A549 (cell line): Measurements from ENCODE around the gene FIBCD1. TPM values are rescaled to one million over a fixed set of nuclear protein-coding genes. Genes with fewer than 3 reads are reported as not detected.
A peak's percentile ranks its signal among the peaks of the same experiment; 100 is the strongest.

ENCODE experiments used
- ATAC-seq, 2 experiments: fragments of 200-7000 bp in 1 of 2; fragments of >200 bp in 1 of 2; cut with Nextera tagmentation in 1 of 2; cut with Tn5 transposase in 1 of 2; 3 replicates each; pipeline versions ENCODE4 v1.8.0 to v1.9.1; 2018 to 2020; ENCODE audit warnings: mild to moderate bottlenecking in 1 of 2, moderate library complexity in 1 of 2
- CTCF ChIA-PET: fragments of 300-600 bp; sonication (Branson Sonifier 250); formaldehyde crosslinking; extraction: SDS; loops from one replicate; lab custom pipeline; 2021; ENCODE audit warnings: antibody characterized with exemption, inconsistent platforms; lab: Yijun Ruan, JAX
- POLR2A ChIA-PET: fragments of 350-600 bp; formaldehyde crosslinking; extraction: SDS; loops from one replicate; lab custom pipeline; 2021; ENCODE audit warnings: antibody characterized with exemption, inconsistent platforms; lab: Yijun Ruan, JAX
- DNase-seq, 2 experiments: peaks; one replicate each; pipeline versions ENCODE4 v3.0.0 to v3.0.0-alpha.2; 2011 to 2016; ENCODE audit warnings: low read depth in 1 of 2, low spot score in 1 of 2
- FAIRE-seq: peaks from 2 replicates; lab custom pipeline; 2011; peaks lifted over from hg19 to GRCh38; lab: Jason Lieb, UNC
- H3K27ac ChIP-seq, 2 experiments: fragments of >200 bp; sonication (Bioruptor Twin); formaldehyde crosslinking; 3 replicates each; pipeline ENCODE4 v1.5.1; 2016 to 2017
- H3K4me1 ChIP-seq: fragments of >200 bp; sonication (Bioruptor Twin); formaldehyde crosslinking; 3 replicates; pipeline ENCODE4 v1.6.1; 2016
- H3K4me2 ChIP-seq: fragments of >200 bp; sonication (Bioruptor Twin); formaldehyde crosslinking; 3 replicates; pipeline ENCODE4 v1.6.1; 2016
- H3K4me3 ChIP-seq: fragments of >200 bp; sonication (Bioruptor Twin); formaldehyde crosslinking; 3 replicates; pipeline ENCODE4 v1.5.1; 2016
- H3K9me3 ChIP-seq: fragments of >200 bp; sonication (Bioruptor Twin); formaldehyde crosslinking; 3 replicates; pipeline ENCODE4 v1.6.1; 2016
- CBX2 ChIP-seq: fragments of 200-600 bp; sonication (generic); IDR thresholded peaks from 2 replicates; pipeline ENCODE4 v1.6.1; 2016; ENCODE audit warnings: low read depth, mild to moderate bottlenecking, borderline replicate concordance
- CEBPB ChIP-seq, 2 experiments: fragments of >200 bp in 1 of 2; sonication (Bioruptor Twin) in 1 of 2; formaldehyde crosslinking in 1 of 2; IDR thresholded peaks; 2 replicates each; pipeline ENCODE4 v1.6.1; 2012 to 2016
- EP300 ChIP-seq, 2 experiments: fragments of >200 bp; sonication (Bioruptor Twin); formaldehyde crosslinking; IDR thresholded peaks; 2 replicates in 1 of 2; 3 replicates in 1 of 2; pipeline ENCODE4 v1.6.1; 2016 to 2017
- ESRRA ChIP-seq: fragments of 150-350 bp; IDR thresholded peaks from 2 replicates; pipeline ENCODE4 v1.6.1; 2014; ENCODE audit warnings: mild to moderate bottlenecking, low read length, borderline replicate concordance
- FOSL2 ChIP-seq, 2 experiments: fragments of 450-650 bp in 1 of 2; fragments of >200 bp in 1 of 2; sonication (Bioruptor Twin) in 1 of 2; formaldehyde crosslinking; IDR thresholded peaks; 2 replicates each; pipeline versions ENCODE4 v1.5.0 to v1.6.1; 2016 to 2020; ENCODE audit warnings: mild to moderate bottlenecking in 1 of 2, moderate library complexity in 1 of 2
- GATA3 ChIP-seq: IDR thresholded peaks from 2 replicates; pipeline ENCODE4 v1.6.1; 2012; ENCODE audit warnings: borderline replicate concordance
- HOXB13 ChIP-seq: fragments of 250-450 bp; sonication (Bioruptor Pico); IDR thresholded peaks from 2 replicates; pipeline ENCODE4 v1.5.0; 2020; ENCODE audit warnings: low read depth, mild to moderate bottlenecking, moderate library complexity
- KDM5A ChIP-seq: fragments of 200-600 bp; sonication (generic); IDR thresholded peaks from 2 replicates; pipeline ENCODE4 v1.6.1; 2016; ENCODE audit warnings: antibody characterized with exemption, mild to moderate bottlenecking
- MAZ ChIP-seq: fragments of 150-350 bp; IDR thresholded peaks from 2 replicates; pipeline ENCODE4 v1.6.1; 2014; ENCODE audit warnings: antibody characterized with exemption, low read depth, low read length, borderline replicate concordance
- NPAS2 ChIP-seq: fragments of 250-450 bp; sonication (Bioruptor Pico); IDR thresholded peaks from 2 replicates; pipeline ENCODE4 v1.8.0; 2022; ENCODE audit warnings: mild to moderate bottlenecking, moderate library complexity, borderline replicate concordance
- POLR2A ChIP-seq: IDR thresholded peaks from 2 replicates; pipeline ENCODE4 v1.6.1; 2012; ENCODE audit warnings: mild to moderate bottlenecking, low read length
- RARB ChIP-seq: fragments of 250-450 bp; sonication (Bioruptor Pico); IDR thresholded peaks from 2 replicates; pipeline ENCODE4 v1.8.0; 2021; ENCODE audit warnings: mild to moderate bottlenecking, moderate library complexity
- RFX5 ChIP-seq: fragments of 450-650 bp; IDR thresholded peaks from 2 replicates; pipeline ENCODE4 v1.7.1; 2014; ENCODE audit warnings: antibody characterized with exemption, mild to moderate bottlenecking, moderate library complexity
- SMC3 ChIP-seq: fragments of >200 bp; sonication (Bioruptor Twin); formaldehyde crosslinking; IDR thresholded peaks from 3 replicates; pipeline ENCODE4 v1.6.1; 2018; ENCODE audit warnings: inconsistent platforms
- ZC3H11A ChIP-seq: fragments of 450-650 bp; IDR thresholded peaks from 2 replicates; pipeline ENCODE4 v1.6.1; 2014; ENCODE audit warnings: antibody characterized with exemption, mild to moderate bottlenecking
- ZFP36 ChIP-seq: fragments of 450-650 bp; IDR thresholded peaks from 2 replicates; pipeline ENCODE4 v1.6.1; 2014; ENCODE audit warnings: borderline replicate concordance; ENCODE audit not compliant: partially characterized antibody
- WGBS: methylation state at CpG from one replicate; pipeline ENCODE4 v1.1.6; 2017; ENCODE audit errors: missing lambda C conversion rate; 5-methylcytosine and 5-hydroxymethylcytosine counted together
- polyA plus RNA-seq, 4 experiments: library from polyadenylated mRNA; depleted of rRNA in 3 of 4; stranded (reverse); fragments of >200 nt; fragmentation: RNase III in 1 of 4; extraction: RNeasy Plus Mini Kit Qiagen cat#74134 plus additional on column Dnase treatment in 1 of 4; gene quantifications; 2 replicates in 3 of 4; 3 replicates in 1 of 4; pipeline ENCODE4 v1.2.3, GENCODE V29; 2011 to 2017
- TF ChIP-seq, protein P1 (sequence below): IDR thresholded peaks from 2 replicates; pipeline ENCODE4 v1.6.1; 2012
- TF ChIP-seq, protein P2 (sequence below): IDR thresholded peaks from 2 replicates; pipeline ENCODE4 v1.6.1; 2012; ENCODE audit warnings: low read depth, borderline replicate concordance
- TF ChIP-seq, protein P3 (sequence below): fragments of >200 bp; sonication (Bioruptor Twin); formaldehyde crosslinking; IDR thresholded peaks from 3 replicates; pipeline ENCODE4 v1.6.1; 2016
- TF ChIP-seq, protein P4 (sequence below): fragments of >200 bp; sonication (Bioruptor Twin); formaldehyde crosslinking; IDR thresholded peaks from 3 replicates; pipeline ENCODE4 v1.5.1; 2016

Gene FIBCD1
- polyA plus RNA-seq, 2 of the 4 experiments (the other 2 are of a cell fraction): 4.8 to 4.9 TPM

DNA sequence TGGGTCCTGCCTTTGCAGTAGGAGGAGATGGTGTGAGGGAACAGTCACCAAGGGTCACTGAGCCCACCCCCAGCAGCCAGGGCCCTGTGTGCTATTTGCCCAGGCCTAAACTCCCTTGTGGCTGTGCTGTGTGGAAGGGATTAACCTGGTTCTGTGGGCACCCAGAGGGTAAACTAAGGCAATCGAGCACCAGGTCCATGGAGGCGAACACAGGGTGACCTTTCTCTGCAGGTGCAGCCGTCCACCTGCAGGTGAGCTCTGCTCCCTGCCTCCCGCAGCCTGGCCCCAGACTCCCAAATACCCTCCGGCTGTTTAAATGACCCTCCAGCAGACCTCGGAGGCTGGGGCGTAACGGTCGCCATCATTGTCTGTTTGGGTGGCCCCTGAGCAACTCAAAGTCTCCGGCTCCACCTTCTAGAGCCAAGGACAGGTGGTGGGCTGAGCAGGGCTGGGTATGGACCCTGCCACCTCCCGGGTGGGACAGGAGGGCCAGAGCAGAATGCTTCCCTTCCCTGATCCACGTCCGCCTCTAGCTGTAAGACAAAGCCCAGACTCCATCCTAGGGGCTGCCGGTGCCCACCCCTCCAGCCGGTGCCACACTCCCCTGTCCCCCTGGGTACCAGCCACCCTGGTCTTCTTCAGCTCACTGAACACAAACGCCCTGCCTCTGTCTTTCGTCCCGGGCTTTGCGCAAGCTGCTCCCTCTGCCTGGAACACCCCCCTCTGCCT, 34.1 kb upstream of the FIBCD1 start (continued):
- TF ChIP-seq HOXB13 (CRISPR knock-in tag) (no peak), KDM5A (no peak), CBX2 (no peak), POLR2A (no peak), ZC3H11A (no peak), MAZ (no peak), EP300 (IDR thresholded peaks at IDR 0.05) (no peak)
- TF ChIP-seq, protein P1, sequence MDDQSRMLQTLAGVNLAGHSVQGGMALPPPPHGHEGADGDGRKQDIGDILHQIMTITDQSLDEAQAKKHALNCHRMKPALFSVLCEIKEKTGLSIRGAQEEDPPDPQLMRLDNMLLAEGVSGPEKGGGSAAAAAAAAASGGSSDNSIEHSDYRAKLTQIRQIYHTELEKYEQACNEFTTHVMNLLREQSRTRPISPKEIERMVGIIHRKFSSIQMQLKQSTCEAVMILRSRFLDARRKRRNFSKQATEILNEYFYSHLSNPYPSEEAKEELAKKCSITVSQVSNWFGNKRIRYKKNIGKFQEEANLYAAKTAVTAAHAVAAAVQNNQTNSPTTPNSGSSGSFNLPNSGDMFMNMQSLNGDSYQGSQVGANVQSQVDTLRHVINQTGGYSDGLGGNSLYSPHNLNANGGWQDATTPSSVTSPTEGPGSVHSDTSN: no peak
- TF ChIP-seq, protein P2, sequence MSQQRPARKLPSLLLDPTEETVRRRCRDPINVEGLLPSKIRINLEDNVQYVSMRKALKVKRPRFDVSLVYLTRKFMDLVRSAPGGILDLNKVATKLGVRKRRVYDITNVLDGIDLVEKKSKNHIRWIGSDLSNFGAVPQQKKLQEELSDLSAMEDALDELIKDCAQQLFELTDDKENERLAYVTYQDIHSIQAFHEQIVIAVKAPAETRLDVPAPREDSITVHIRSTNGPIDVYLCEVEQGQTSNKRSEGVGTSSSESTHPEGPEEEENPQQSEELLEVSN: no peak
- TF ChIP-seq, protein P3, sequence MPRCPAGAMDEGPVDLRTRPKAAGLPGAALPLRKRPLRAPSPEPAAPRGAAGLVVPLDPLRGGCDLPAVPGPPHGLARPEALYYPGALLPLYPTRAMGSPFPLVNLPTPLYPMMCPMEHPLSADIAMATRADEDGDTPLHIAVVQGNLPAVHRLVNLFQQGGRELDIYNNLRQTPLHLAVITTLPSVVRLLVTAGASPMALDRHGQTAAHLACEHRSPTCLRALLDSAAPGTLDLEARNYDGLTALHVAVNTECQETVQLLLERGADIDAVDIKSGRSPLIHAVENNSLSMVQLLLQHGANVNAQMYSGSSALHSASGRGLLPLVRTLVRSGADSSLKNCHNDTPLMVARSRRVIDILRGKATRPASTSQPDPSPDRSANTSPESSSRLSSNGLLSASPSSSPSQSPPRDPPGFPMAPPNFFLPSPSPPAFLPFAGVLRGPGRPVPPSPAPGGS: no peak

DNA sequence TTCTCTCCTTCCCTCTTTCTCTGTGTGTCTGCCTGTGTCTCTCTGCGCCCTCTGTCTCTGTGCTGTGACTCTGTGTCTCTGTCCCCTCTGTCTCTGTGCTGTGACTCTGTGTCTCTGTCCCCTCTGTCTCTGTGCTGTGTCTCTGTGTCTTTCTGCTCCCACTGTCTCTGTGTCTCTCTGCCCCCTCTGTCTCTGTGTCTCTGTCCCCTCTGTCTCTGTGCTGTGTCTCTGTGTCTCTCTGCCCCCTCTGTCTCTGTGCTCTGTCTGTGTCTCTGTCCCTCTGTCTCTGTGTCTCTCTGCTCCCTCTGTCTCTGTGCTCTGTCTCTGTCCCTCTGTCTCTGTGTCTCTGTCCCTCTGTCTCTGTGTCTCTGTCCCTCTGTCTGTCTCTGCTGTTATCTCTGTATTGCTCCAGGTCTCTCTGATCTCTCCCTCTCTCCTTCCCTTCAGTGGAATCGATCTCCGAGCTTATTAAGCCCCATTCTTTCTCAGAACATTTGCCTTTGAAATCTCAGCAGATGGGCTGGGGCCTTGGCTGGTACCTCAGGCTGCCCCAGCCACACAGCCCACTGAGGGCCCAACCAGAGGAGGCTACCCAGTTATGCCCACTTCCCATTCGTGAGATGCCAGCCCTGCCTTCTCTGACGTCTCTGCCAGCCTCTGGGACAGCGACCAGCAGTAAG, 33.4 kb upstream of the FIBCD1 start:
- Histone ChIP-seq H3K4me2 (no peak overlapping the region), H3K4me1 (no peaks in the 10 kb centered on the region), H3K27ac (no peak overlapping the region), H3K4me3 (no peak overlapping the region), H3K9me3 (no peaks in the 10 kb centered on the region)
- CTCF ChIA-PET: interaction anchor here (1.0 to 2.1 kb wide), 4 partner anchors 17 to 38 kb away, joined by 3 to 13 read pairs (median 4); no protein-coding TSS in a partner anchor
- ATAC-seq (peak; percentile 39 to 54; a peak in 5 of 6 replicates), FAIRE-seq (no peak), DNase-seq (no peak)
- POLR2A ChIA-PET: no interaction called here
- no peak for TF ChIP-seq CEBPB (IDR thresholded peaks at IDR 0.05)
- TF ChIP-seq SMC3: no peak
- 84% methylated on average over 3 of the region's 6 CpGs for WGBS

DNA sequence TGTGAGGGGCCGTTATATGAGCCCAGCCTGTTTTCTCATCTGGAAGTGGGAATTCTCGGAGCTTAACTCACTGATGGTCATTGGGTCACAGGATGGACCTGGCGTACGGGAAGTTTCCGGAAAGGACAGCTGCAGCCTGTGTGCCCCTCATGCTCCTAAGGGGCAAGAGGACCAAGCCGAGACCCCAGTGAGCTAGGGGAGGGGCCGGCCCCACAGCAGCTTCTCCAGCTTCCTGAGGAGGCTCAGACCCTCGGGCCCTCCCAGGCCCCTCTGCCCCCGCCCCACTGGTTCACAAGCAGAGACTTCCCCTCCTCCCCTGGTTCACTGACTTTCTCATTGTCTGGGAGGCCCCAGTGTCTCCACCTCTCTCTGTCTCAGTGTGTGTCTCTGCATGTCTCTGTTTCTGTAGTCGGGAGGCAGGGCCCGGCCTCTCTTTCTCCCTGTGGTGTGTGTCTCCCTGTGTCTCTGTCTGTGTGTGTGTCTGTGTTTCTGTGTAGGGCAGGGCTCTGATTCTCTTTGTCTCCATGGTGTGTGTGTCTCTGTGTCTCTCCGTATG, 32.3 kb upstream of the FIBCD1 start:
- 86% methylated on average over 12 of the region's 12 CpGs for WGBS

More for the DNA sequence above, 32.3 kb upstream of the FIBCD1 start:
- ChIA-PET CTCF (interaction anchor here (0.9 kb wide), 1 partner anchor 13 kb away, joined by 3 read pairs; no protein-coding TSS in a partner anchor), POLR2A (no interaction called here)
- DNase-seq (no peak), ATAC-seq (no peak), FAIRE-seq (no peak)
- no peaks in the 10 kb centered on the region for H3K4me1 ChIP-seq
- H3K4me2 ChIP-seq: no peak overlapping the region
- H3K4me3 ChIP-seq: no peak overlapping the region
- H3K27ac ChIP-seq: no peak overlapping the region
- no peaks in the 10 kb centered on the region for H3K9me3 ChIP-seq
- no peak for TF ChIP-seq RARB (CRISPR knock-in tag)
- no peak for TF ChIP-seq ZC3H11A
- no peak for TF ChIP-seq ZFP36
- TF ChIP-seq RFX5: no peak
- TF ChIP-seq, protein P2: no peak
- TF ChIP-seq, protein P4, sequence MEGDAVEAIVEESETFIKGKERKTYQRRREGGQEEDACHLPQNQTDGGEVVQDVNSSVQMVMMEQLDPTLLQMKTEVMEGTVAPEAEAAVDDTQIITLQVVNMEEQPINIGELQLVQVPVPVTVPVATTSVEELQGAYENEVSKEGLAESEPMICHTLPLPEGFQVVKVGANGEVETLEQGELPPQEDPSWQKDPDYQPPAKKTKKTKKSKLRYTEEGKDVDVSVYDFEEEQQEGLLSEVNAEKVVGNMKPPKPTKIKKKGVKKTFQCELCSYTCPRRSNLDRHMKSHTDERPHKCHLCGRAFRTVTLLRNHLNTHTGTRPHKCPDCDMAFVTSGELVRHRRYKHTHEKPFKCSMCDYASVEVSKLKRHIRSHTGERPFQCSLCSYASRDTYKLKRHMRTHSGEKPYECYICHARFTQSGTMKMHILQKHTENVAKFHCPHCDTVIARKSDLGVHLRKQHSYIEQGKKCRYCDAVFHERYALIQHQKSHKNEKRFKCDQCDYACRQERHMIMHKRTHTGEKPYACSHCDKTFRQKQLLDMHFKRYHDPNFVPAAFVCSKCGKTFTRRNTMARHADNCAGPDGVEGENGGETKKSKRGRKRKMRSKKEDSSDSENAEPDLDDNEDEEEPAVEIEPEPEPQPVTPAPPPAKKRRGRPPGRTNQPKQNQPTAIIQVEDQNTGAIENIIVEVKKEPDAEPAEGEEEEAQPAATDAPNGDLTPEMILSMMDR: no peak
- no peak for TF ChIP-seq NPAS2 (CRISPR knock-in tag)
- no peak for TF ChIP-seq GATA3
- TF ChIP-seq FOSL2 (IDR thresholded peaks at IDR 0.05): no peak
- TF ChIP-seq FOSL2 (CRISPR knock-in tag; IDR thresholded peaks at IDR 0.05): no peak
- no peak for TF ChIP-seq ESRRA
